Ishikawa (cell line): ENCODE data around the gene ARF6.

Experiments
- EP300 ChIP-seq: IDR thresholded peaks from 2 replicates; pipeline ENCODE4 v1.6.1; 2012; ENCODE audit warnings: borderline replicate concordance
- TF ChIP-seq, protein P1 (sequence below): IDR thresholded peaks from 2 replicates; pipeline ENCODE4 v1.6.1; 2012
- TF ChIP-seq, protein P2 (sequence below): IDR thresholded peaks from 2 replicates; pipeline ENCODE4 v1.6.1; 2012

DNA sequence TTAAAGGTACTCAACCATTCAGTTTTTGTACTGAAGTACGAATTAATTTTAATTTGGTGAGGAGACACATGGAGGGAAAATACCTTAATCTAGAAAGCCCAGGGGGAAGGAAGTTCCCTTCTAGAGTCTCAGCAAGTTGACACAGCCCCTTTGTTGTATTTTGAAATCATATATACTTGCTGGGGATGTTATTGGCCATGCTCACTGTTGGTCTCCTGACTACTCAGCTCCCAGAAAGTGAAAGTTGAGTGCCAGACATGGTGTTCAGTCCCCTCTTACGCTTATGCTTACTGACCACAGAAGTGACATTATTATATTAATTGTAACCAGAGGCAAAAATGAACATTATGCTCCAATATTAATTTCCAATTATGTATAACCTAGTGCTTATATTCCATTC, 28.1 kb downstream of the ARF6 start:
- no peak for TF ChIP-seq EP300
- TF ChIP-seq, protein P1, sequence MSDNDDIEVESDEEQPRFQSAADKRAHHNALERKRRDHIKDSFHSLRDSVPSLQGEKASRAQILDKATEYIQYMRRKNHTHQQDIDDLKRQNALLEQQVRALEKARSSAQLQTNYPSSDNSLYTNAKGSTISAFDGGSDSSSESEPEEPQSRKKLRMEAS = no peak
- TF ChIP-seq, protein P2, sequence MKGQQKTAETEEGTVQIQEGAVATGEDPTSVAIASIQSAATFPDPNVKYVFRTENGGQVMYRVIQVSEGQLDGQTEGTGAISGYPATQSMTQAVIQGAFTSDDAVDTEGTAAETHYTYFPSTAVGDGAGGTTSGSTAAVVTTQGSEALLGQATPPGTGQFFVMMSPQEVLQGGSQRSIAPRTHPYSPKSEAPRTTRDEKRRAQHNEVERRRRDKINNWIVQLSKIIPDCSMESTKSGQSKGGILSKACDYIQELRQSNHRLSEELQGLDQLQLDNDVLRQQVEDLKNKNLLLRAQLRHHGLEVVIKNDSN = no peak
